Astrocyte (in vitro differentiated cells and primary cell): ENCODE measurements around the gene PNPLA2. TPM values are rescaled to one million over a fixed set of nuclear protein-coding genes. Genes with fewer than 3 reads are reported as not detected.

Experiments
- DNase-seq: peaks from one replicate; pipeline ENCODE4 v3.0.0-alpha.2; 2010; ENCODE audit warnings: low read depth
- FAIRE-seq: peaks from 2 replicates; lab custom pipeline; 2011; peaks lifted over from hg19 to GRCh38; lab: Jason Lieb, UNC
- H2AFZ ChIP-seq: 2 replicates; pipeline ENCODE4 v1.6.0; 2012; ENCODE audit warnings: low read depth, low read length, inconsistent platforms
- H3K27ac ChIP-seq: 2 replicates; pipeline ENCODE4 v1.5.1; 2011; ENCODE audit warnings: low read depth, low read length, inconsistent platforms
- H3K27me3 ChIP-seq: 2 replicates; pipeline ENCODE4 v1.6.0; 2011; ENCODE audit warnings: low read length, inconsistent platforms; ENCODE audit not compliant: insufficient read depth
- H3K36me3 ChIP-seq: 2 replicates; pipeline ENCODE4 v1.5.1; 2011; ENCODE audit warnings: low read length, inconsistent platforms; ENCODE audit not compliant: insufficient read depth
- H3K4me1 ChIP-seq: 2 replicates; pipeline ENCODE4 v1.5.1; 2011; ENCODE audit warnings: low read length, inconsistent platforms; ENCODE audit not compliant: insufficient read depth
- H3K4me2 ChIP-seq: 2 replicates; pipeline ENCODE4 v1.6.0; 2012; ENCODE audit warnings: low read length, inconsistent platforms
- H3K4me3 ChIP-seq: 2 replicates; pipeline ENCODE4 v1.5.1; 2011; ENCODE audit warnings: low read depth, mild to moderate bottlenecking, low read length, inconsistent platforms; ENCODE audit not compliant: insufficient read depth
- H3K79me2 ChIP-seq: 2 replicates; pipeline ENCODE4 v1.6.0; 2012; ENCODE audit warnings: mild to moderate bottlenecking, low read length, inconsistent platforms; ENCODE audit not compliant: insufficient read depth
- H3K9ac ChIP-seq: 2 replicates; pipeline ENCODE4 v1.6.0; 2012; ENCODE audit warnings: mild to moderate bottlenecking, low read length, inconsistent platforms
- H3K9me3 ChIP-seq: 2 replicates; pipeline ENCODE4 v1.5.1; 2012; ENCODE audit warnings: low read depth, mild to moderate bottlenecking, low read length, inconsistent platforms; ENCODE audit not compliant: insufficient read depth
- H4K20me1 ChIP-seq: 2 replicates; pipeline ENCODE4 v1.6.0; 2012; ENCODE audit warnings: low read length, inconsistent platforms; ENCODE audit not compliant: insufficient read depth
- H3K27ac Mint-ChIP-seq: one replicate; pipeline ENCODE4 v1.8.0; 2021; ENCODE audit warnings: mild to moderate bottlenecking, mixed read lengths; ENCODE audit not compliant: unreplicated experiment
- H3K27me3 Mint-ChIP-seq: one replicate; pipeline ENCODE4 v1.8.0; 2021; ENCODE audit warnings: low read depth, mixed read lengths; ENCODE audit not compliant: unreplicated experiment
- H3K36me3 Mint-ChIP-seq: one replicate; pipeline ENCODE4 v1.8.0; 2021; ENCODE audit warnings: low read depth, mixed read lengths; ENCODE audit not compliant: unreplicated experiment
- H3K4me1 Mint-ChIP-seq: one replicate; pipeline ENCODE4 v1.8.0; 2021; ENCODE audit warnings: low read depth, mixed read lengths; ENCODE audit not compliant: unreplicated experiment
- H3K4me3 Mint-ChIP-seq: one replicate; pipeline ENCODE4 v1.8.0; 2021; ENCODE audit warnings: mild to moderate bottlenecking, moderate library complexity, mixed read lengths; ENCODE audit not compliant: unreplicated experiment
- H3K9me3 Mint-ChIP-seq: one replicate; pipeline ENCODE4 v1.8.0; 2021; ENCODE audit warnings: mild to moderate bottlenecking, mixed read lengths; ENCODE audit not compliant: unreplicated experiment
- EZH2 ChIP-seq: IDR thresholded peaks from 2 replicates; pipeline ENCODE4 v1.6.1; 2012; ENCODE audit warnings: mild to moderate bottlenecking, low read length, inconsistent platforms; ENCODE audit not compliant: insufficient read depth
- total RNA-seq: library from RNA; stranded (reverse); gene quantifications from 2 replicates; pipeline ENCODE4 v1.2.1, GENCODE V29; 2021
- TF ChIP-seq, protein P1 (sequence below): IDR thresholded peaks from 2 replicates; pipeline ENCODE4 v1.5.1; 2011; ENCODE audit warnings: low read depth, mild to moderate bottlenecking, inconsistent platforms, low read length, moderate library complexity; ENCODE audit not compliant: insufficient read depth

PNPLA2 gene
- total RNA-seq, 1 donor from 2014 or later: 46.8 TPM

DNA sequence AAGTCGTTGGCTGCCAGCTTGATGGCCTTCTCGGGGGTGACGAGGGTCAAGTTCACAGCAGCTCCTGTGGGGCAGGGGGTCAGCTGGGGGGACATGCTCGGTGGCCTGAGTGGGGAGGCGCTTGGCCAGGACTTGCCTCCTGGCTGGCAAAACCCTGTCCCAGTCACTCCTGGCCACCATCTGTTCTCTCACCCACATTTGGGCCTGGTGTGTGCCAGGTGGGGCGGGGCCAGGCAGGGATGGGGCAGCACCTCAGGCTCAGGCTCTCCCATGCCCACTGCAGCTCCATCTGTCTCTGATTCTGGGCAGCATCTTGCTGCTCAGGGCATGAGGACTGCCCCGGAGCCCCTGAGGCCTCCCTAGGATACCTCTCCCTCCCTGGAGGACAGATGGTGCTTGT is 25.2 kb upstream of the PNPLA2 start:
- Histone ChIP-seq H3K9me3 (no peaks in the 10 kb centered on the region), H3K9ac (no peak overlapping the region), H3K4me3 (no peak overlapping the region), H4K20me1 (peaks cover 46% of the 10 kb centered on the region), H3K36me3 (no peaks in the 10 kb centered on the region), H3K27ac (no peak overlapping the region), H3K79me2 (peaks cover 4% of the 10 kb centered on the region), H3K4me1 (peaks cover 16% of the 10 kb centered on the region), H2AFZ (no peak overlapping the region), H3K27me3 (no peaks in the 10 kb centered on the region), H3K4me2 (no peak overlapping the region)
- TF ChIP-seq, protein P1, sequence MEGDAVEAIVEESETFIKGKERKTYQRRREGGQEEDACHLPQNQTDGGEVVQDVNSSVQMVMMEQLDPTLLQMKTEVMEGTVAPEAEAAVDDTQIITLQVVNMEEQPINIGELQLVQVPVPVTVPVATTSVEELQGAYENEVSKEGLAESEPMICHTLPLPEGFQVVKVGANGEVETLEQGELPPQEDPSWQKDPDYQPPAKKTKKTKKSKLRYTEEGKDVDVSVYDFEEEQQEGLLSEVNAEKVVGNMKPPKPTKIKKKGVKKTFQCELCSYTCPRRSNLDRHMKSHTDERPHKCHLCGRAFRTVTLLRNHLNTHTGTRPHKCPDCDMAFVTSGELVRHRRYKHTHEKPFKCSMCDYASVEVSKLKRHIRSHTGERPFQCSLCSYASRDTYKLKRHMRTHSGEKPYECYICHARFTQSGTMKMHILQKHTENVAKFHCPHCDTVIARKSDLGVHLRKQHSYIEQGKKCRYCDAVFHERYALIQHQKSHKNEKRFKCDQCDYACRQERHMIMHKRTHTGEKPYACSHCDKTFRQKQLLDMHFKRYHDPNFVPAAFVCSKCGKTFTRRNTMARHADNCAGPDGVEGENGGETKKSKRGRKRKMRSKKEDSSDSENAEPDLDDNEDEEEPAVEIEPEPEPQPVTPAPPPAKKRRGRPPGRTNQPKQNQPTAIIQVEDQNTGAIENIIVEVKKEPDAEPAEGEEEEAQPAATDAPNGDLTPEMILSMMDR: no peak
- no peak for TF ChIP-seq EZH2
- Mint-ChIP-seq H3K36me3 (peaks cover 2% of the 10 kb centered on the region), H3K27ac (no peak overlapping the region), H3K4me3 (no peak overlapping the region), H3K9me3 (no peaks in the 10 kb centered on the region), H3K27me3 (no peaks in the 10 kb centered on the region), H3K4me1 (no peaks in the 10 kb centered on the region)
- FAIRE-seq (no peak), DNase-seq (no peak)

DNA sequence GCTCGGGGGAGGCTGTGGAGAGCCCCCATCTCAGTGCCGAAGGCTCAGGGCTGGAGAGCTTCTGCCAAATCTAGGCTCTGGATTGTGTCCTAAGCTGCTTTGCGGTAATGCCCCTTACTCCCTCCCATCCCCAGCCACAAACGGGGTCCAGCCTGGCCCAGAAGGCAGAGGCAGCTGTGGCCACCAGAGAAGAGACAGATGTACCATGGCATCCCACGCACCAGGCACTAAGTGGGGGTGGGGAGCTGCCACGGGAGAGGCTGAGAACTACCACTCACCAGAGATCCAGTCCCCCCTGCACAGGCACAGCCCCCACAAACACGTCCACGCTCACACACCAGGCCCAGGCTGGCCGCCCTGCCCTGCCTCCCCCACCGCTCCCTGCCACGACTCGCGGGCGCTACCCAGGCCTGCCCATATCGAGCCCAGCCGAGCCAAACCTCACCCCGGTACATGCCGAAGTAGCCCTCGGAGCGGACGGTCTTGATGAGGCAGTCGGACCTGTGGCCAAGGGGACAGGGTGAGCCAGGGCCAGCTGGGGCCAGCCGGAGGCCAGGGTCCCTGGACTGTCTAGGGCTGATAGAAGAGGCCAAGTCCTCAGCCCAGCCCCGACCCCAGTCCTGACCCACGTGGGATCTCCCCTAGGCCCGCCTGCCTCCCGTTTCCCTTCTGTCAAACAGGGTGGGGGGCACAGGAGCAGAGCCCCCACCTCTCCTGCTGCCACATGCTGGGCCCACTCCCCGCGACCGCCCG is 24.5 kb upstream of the PNPLA2 start:
- H3K4me1 Mint-ChIP-seq: no peaks in the 10 kb centered on the region
- Histone ChIP-seq H3K4me2 (no peak overlapping the region), H3K9ac (no peak overlapping the region), H4K20me1 (peaks cover 50% of the 10 kb centered on the region), H3K79me2 (peaks cover 4% of the 10 kb centered on the region), H3K36me3 (no peaks in the 10 kb centered on the region), H3K27ac (no peak overlapping the region), H3K4me1 (peaks cover 16% of the 10 kb centered on the region), H3K9me3 (no peaks in the 10 kb centered on the region), H3K4me3 (no peak overlapping the region), H2AFZ (no peak overlapping the region), H3K27me3 (no peaks in the 10 kb centered on the region)
- TF ChIP-seq EZH2: no peak
- TF ChIP-seq, protein P1: no peak
- H3K27me3 Mint-ChIP-seq: no peaks in the 10 kb centered on the region
- H3K27ac Mint-ChIP-seq: no peak overlapping the region
- FAIRE-seq (no peak), DNase-seq (no peak)
- no peak overlapping the region for H3K4me3 Mint-ChIP-seq
- no peaks in the 10 kb centered on the region for H3K9me3 Mint-ChIP-seq
- peaks cover 2% of the 10 kb centered on the region for H3K36me3 Mint-ChIP-seq
